GM12874 (cell line): ENCODE data around the gene PDCD7.

Experiments
- CTCF ChIP-seq: IDR thresholded peaks from 2 replicates; pipeline ENCODE4 v1.5.1; 2011; ENCODE audit warnings: low read depth, mild to moderate bottlenecking, control low read depth, low read length, moderate library complexity; ENCODE audit not compliant: insufficient read depth

The PDCD7 gene

GRCh38 chr15:65172531-65172930 is 38.9 kb upstream of the PDCD7 start:
- TF ChIP-seq CTCF = no peak

GRCh38 chr15:65171428-65171827 is 37.8 kb upstream of the PDCD7 start:
- no peak for TF ChIP-seq CTCF

- no peak for TF ChIP-seq CTCF
Observed at GRCh38 chr15:65165875-65166274, 32.3 kb upstream of the PDCD7 start.

- no peak for TF ChIP-seq CTCF
Observed at GRCh38 chr15:65164139-65164538, 30.5 kb upstream of the PDCD7 start.

GRCh38 chr15:65163041-65163440 is 29.4 kb upstream of the PDCD7 start:
- no peak for TF ChIP-seq CTCF

- TF ChIP-seq CTCF = no peak
Observed at GRCh38 chr15:65156692-65157091, 23.1 kb upstream of the PDCD7 start.

- TF ChIP-seq CTCF = no peak
Observed at GRCh38 chr15:65154720-65155119, 21.1 kb upstream of the PDCD7 start.

GRCh38 chr15:65147902-65148301 is 14.3 kb upstream of the PDCD7 start:
- no peak for TF ChIP-seq CTCF
